Astrocyte (in vitro differentiated cells and primary cell): ENCODE measurements around the gene FARS2.

Source experiments
- EZH2 ChIP-seq: IDR thresholded peaks from 2 replicates; pipeline ENCODE4 v1.6.1; 2012; ENCODE audit warnings: mild to moderate bottlenecking, low read length, inconsistent platforms; ENCODE audit not compliant: insufficient read depth
- TF ChIP-seq, protein P1 (sequence below): IDR thresholded peaks from 2 replicates; pipeline ENCODE4 v1.5.1; 2011; ENCODE audit warnings: low read depth, mild to moderate bottlenecking, inconsistent platforms, low read length, moderate library complexity; ENCODE audit not compliant: insufficient read depth

DNA sequence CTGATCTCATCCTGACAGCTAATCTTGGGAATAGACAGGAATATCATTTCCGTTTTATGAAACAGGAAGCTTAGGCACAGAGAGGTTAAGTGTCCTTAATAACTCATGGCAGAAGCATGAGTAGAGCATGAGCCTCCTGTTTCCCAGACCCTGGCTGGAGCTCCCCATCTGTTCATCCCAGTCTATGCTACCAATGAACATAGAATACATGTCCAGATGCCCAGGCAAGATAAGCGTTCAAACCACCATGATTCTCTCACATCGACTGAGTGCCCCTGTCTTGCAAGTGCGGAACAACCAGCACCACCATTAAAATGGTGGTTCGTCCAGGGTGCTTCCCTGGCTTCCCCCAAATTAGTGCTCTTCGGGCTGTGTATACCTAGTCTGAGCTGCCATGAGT lies 217.1 kb downstream of the FARS2 start:
- TF ChIP-seq, protein P1, sequence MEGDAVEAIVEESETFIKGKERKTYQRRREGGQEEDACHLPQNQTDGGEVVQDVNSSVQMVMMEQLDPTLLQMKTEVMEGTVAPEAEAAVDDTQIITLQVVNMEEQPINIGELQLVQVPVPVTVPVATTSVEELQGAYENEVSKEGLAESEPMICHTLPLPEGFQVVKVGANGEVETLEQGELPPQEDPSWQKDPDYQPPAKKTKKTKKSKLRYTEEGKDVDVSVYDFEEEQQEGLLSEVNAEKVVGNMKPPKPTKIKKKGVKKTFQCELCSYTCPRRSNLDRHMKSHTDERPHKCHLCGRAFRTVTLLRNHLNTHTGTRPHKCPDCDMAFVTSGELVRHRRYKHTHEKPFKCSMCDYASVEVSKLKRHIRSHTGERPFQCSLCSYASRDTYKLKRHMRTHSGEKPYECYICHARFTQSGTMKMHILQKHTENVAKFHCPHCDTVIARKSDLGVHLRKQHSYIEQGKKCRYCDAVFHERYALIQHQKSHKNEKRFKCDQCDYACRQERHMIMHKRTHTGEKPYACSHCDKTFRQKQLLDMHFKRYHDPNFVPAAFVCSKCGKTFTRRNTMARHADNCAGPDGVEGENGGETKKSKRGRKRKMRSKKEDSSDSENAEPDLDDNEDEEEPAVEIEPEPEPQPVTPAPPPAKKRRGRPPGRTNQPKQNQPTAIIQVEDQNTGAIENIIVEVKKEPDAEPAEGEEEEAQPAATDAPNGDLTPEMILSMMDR: no peak
- TF ChIP-seq EZH2: no peak
